Uterus (tissue), 4 donors: ENCODE results near the gene VSTM2L. TPM values are rescaled to one million over a fixed set of nuclear protein-coding genes. Genes with fewer than 3 reads are reported as not detected.

Source experiments
- DNase-seq, 2 donors: peaks; one replicate each; pipeline ENCODE4 v3.0.0-alpha.2; 2019 to 2020
- H3K27ac ChIP-seq, 2 donors: fragments of 200-600 bp; sonication (generic); 1 replicate in 1 of 2; 2 replicates in 1 of 2; pipeline ENCODE4 v1.5.1; 2016 to 2018
- H3K27me3 ChIP-seq, 2 donors: fragments of 200-600 bp; sonication (generic); one replicate each; pipeline ENCODE4 v1.5.1; 2018 to 2019; ENCODE audit warnings: control low read depth in 1 of 2
- H3K36me3 ChIP-seq, 2 donors: fragments of 200-600 bp; sonication (generic); one replicate each; pipeline ENCODE4 v1.5.1; 2019; ENCODE audit warnings: control low read depth in 1 of 2
- H3K4me1 ChIP-seq, 2 donors: fragments of 200-600 bp; sonication (generic); one replicate each; pipeline ENCODE4 v1.5.1; 2018 to 2019; ENCODE audit warnings: control low read depth in 1 of 2
- H3K4me3 ChIP-seq, 2 donors: fragments of 200-600 bp; sonication (generic); 1 replicate in 1 of 2; 2 replicates in 1 of 2; pipeline ENCODE4 v1.5.1; 2018 to 2019; ENCODE audit warnings: mild to moderate bottlenecking in 1 of 2
- H3K9me3 ChIP-seq, 2 donors: fragments of 200-600 bp; sonication (generic); one replicate each; pipeline ENCODE4 v1.5.1; 2019; ENCODE audit warnings: control low read depth in 1 of 2
- CTCF ChIP-seq, 4 experiments: fragments of 200-600 bp in 2 of 4; fragments of 450-650 bp in 2 of 4; sonication (generic) in 2 of 4; IDR thresholded peaks; one replicate each; pipeline ENCODE4 v1.5.1; 2016 to 2019; ENCODE audit warnings: antibody characterized with exemption in 4 of 4, mild to moderate bottlenecking in 2 of 4, moderate library complexity in 1 of 4
- POLR2A ChIP-seq, 2 donors: fragments of 450-650 bp; IDR thresholded peaks; one replicate each; pipeline ENCODE4 v1.6.1; 2016; ENCODE audit warnings: antibody characterized with exemption in 2 of 2, mild to moderate bottlenecking in 1 of 2, moderate library complexity in 1 of 2
- intact Hi-C: fragments of 100-400 bp; cut with DNase I; formaldehyde crosslinking; loops from one replicate; pipeline ENCODE4 v1.15.1; 2023; ENCODE audit warnings: low total_unique reads
- total RNA-seq, 4 donors: library from RNA; depleted of rRNA in 3 of 4; stranded (reverse); fragments of >200 nt in 3 of 4; gene quantifications; one replicate each; pipeline versions ENCODE4 v1.1.0 to v1.2.4, GENCODE V29; 2014 to 2023
- donor health status: DM: yes; HTN: yes; CAD: no.

VSTM2L gene
- total RNA-seq, 4 donors from 2014 or later = 0.29 to 5.7 (median 0.73) TPM

GRCh38 chr20:37880726-37881591 lies 22.0 kb upstream of the VSTM2L start:
- Histone ChIP-seq H3K27ac (no peak overlapping the region), H3K27me3 (no peaks in the 10 kb centered on the region), H3K4me3 (no peak overlapping the region), H3K36me3 (no peaks in the 10 kb centered on the region), H3K9me3 (no peaks in the 10 kb centered on the region), H3K4me1 (no peaks in the 10 kb centered on the region)
- TF ChIP-seq CTCF (IDR thresholded peaks at IDR 0.05) (no peak), POLR2A (IDR thresholded peaks at IDR 0.05) (no peak)
- peak in 1 of 2 donors; percentile 26 for DNase-seq
- intact Hi-C loops = no loop called here

GRCh38 chr20:37881601-37882343 lies 21.2 kb upstream of the VSTM2L start:
- TF ChIP-seq CTCF (IDR thresholded peaks at IDR 0.05) (no peak), POLR2A (IDR thresholded peaks at IDR 0.05) (no peak)
- H3K4me1 ChIP-seq = no peaks in the 10 kb centered on the region
- no peaks in the 10 kb centered on the region for H3K36me3 ChIP-seq

GRCh38 chr20:37882961-37883712 lies 19.8 kb upstream of the VSTM2L start:
- intact Hi-C loops = no loop called here
- no peaks in the 10 kb centered on the region for H3K36me3 ChIP-seq
- no peaks in the 10 kb centered on the region for H3K27me3 ChIP-seq
- no peak overlapping the region for H3K27ac ChIP-seq
- H3K9me3 ChIP-seq = no peaks in the 10 kb centered on the region
- DNase-seq = no peak
- H3K4me1 ChIP-seq = no peaks in the 10 kb centered on the region
- TF ChIP-seq POLR2A (IDR thresholded peaks at IDR 0.05) = no peak
- TF ChIP-seq CTCF (IDR thresholded peaks at IDR 0.05) = no peak
- no peak overlapping the region for H3K4me3 ChIP-seq

More at GRCh38 chr20:37881601-37882343, 21.2 kb upstream of the VSTM2L start:
- no peak overlapping the region for H3K27ac ChIP-seq
- H3K4me3 ChIP-seq = no peak overlapping the region
- no peaks in the 10 kb centered on the region for H3K9me3 ChIP-seq
- DNase-seq = no peak
- H3K27me3 ChIP-seq = no peaks in the 10 kb centered on the region
- intact Hi-C loops = no loop called here

- no peak overlapping the region for H3K4me3 ChIP-seq
- no peak for TF ChIP-seq CTCF (IDR thresholded peaks at IDR 0.05)
- no peak for TF ChIP-seq POLR2A (IDR thresholded peaks at IDR 0.05)
- DNase-seq = no peak
- H3K4me1 ChIP-seq = no peaks in the 10 kb centered on the region
- intact Hi-C loops = no loop called here
- H3K27me3 ChIP-seq = no peaks in the 10 kb centered on the region
- H3K9me3 ChIP-seq = no peaks in the 10 kb centered on the region
- no peaks in the 10 kb centered on the region for H3K36me3 ChIP-seq
- H3K27ac ChIP-seq = no peak overlapping the region
Observed at GRCh38 chr20:37885042-37885441, 17.9 kb upstream of the VSTM2L start.
